ENCODE measurements around the gene MKKS.
"Not testable (repeated sequence)": the region's sequence is repeated elsewhere in the genome, so short reads cannot be mapped to it uniquely, and the experiment has no call there.

Gene MKKS

GRCh38 chr20:10402938-10403608, 30.9 kb downstream of the MKKS start:
- Histone ChIP-seq H3K4me3 (ENCODE audit: low read depth in 1 of 2, low read length in 2 of 2) (no peak overlapping the region), H4K20me1 (ENCODE audit: insufficient read depth, low read length) (no peaks in the 10 kb centered on the region), H3K4me2 (ENCODE audit: insufficient read depth, low read length) (no peak overlapping the region), H3K36me3 (ENCODE audit: insufficient read depth, low read length) (peaks cover 33% of the 10 kb centered on the region), H3K9me3 (ENCODE audit: insufficient read depth, low read length, severe bottlenecking) (no peaks in the 10 kb centered on the region), H2AFZ (ENCODE audit: low read depth, low read length) (no peak overlapping the region), H3K27ac (ENCODE audit: low read length) (no peak overlapping the region), H3K79me2 (ENCODE audit: insufficient read depth, low read length) (no peaks in the 10 kb centered on the region), H3K9ac (ENCODE audit: low read depth, low read length) (no peak overlapping the region), H3K27me3 (ENCODE audit: insufficient read depth, low read length, poor library complexity) (no peaks in the 10 kb centered on the region), H3K4me1 (ENCODE audit: insufficient read depth, low read length) (no peaks in the 10 kb centered on the region)
- TF ChIP-seq EZH2 (IDR thresholded peaks at IDR 0.05; ENCODE audit: borderline replicate concordance, low read depth, low read length, severe bottlenecking): no peak
- no peak for TF ChIP-seq CTCF (IDR thresholded peaks at IDR 0.05; ENCODE audit: borderline replicate concordance, extremely low read depth, low read length, poor library complexity, severe bottlenecking)
- ATAC-seq (ENCODE audit: insufficient read depth, low read depth) (peak; percentile 33; the same call in 1 of the 3 replicates), DNase-seq (no peak)

DNA sequence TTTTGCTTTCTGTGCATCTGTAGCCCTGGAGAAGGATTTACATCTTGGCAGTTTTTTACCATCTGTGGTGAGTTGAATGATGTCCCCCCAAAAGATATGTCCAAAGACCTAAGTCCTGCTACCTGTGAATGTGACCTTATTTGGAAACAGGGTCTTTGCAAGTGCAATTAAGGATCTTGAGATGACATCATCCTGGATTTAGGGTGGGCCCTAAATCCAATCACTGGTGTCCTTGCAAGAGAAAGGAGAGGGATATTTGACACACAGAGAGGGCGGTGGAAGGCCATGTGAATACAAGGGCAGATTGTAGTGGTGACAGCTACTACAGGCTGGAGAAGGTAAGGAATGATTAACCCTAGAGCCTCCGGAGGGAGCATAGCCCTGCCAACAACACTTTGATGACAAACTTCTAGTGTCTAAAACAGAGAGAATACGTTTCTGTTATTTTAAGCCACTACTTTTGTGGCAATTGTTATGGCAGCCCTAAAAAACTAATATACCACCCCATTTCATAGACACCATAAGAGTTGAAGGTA, 35.1 kb downstream of the MKKS start:
- no peaks in the 10 kb centered on the region for H3K4me1 ChIP-seq (ENCODE audit: insufficient read depth, low read length)
- no peaks in the 10 kb centered on the region for H4K20me1 ChIP-seq (ENCODE audit: insufficient read depth, low read length)
- H3K27ac ChIP-seq (ENCODE audit: low read length): no peak overlapping the region
- DNase-seq: no peak
- H3K9me3 ChIP-seq (ENCODE audit: insufficient read depth, low read length, severe bottlenecking): no peaks in the 10 kb centered on the region
- no peaks in the 10 kb centered on the region for H3K79me2 ChIP-seq (ENCODE audit: insufficient read depth, low read length)
- H3K36me3 ChIP-seq (ENCODE audit: insufficient read depth, low read length): no peaks in the 10 kb centered on the region
- no peak overlapping the region for H2AFZ ChIP-seq (ENCODE audit: low read depth, low read length)
- no peak for TF ChIP-seq CTCF (IDR thresholded peaks at IDR 0.05; ENCODE audit: borderline replicate concordance, extremely low read depth, low read length, poor library complexity, severe bottlenecking)
- TF ChIP-seq EZH2 (IDR thresholded peaks at IDR 0.05; ENCODE audit: borderline replicate concordance, low read depth, low read length, severe bottlenecking): no peak
- ATAC-seq (ENCODE audit: insufficient read depth, low read depth): no peak
- no peak overlapping the region for H3K4me3 ChIP-seq (ENCODE audit: low read depth in 1 of 2, low read length in 2 of 2)
- no peaks in the 10 kb centered on the region for H3K27me3 ChIP-seq (ENCODE audit: insufficient read depth, low read length, poor library complexity)
- no peak overlapping the region for H3K4me2 ChIP-seq (ENCODE audit: insufficient read depth, low read length)
- H3K9ac ChIP-seq (ENCODE audit: low read depth, low read length): no peak overlapping the region

- H3K79me2 ChIP-seq (ENCODE audit: insufficient read depth, low read length): not testable (repeated sequence)
Observed at GRCh38 chr20:10394752-10395151, 39.3 kb downstream of the MKKS start.

GRCh38 chr20:10390709-10391108, 43.3 kb downstream of the MKKS start:
- DNase-seq: no peak
- H3K9ac ChIP-seq (ENCODE audit: low read depth, low read length): no peak overlapping the region
- TF ChIP-seq CTCF (IDR thresholded peaks at IDR 0.05; ENCODE audit: borderline replicate concordance, extremely low read depth, low read length, poor library complexity, severe bottlenecking): no peak
- no peak for TF ChIP-seq EZH2 (IDR thresholded peaks at IDR 0.05; ENCODE audit: borderline replicate concordance, low read depth, low read length, severe bottlenecking)

More at GRCh38 chr20:10394752-10395151, 39.3 kb downstream of the MKKS start:
- H3K4me3 ChIP-seq (ENCODE audit: low read depth in 1 of 2, low read length in 2 of 2); H3K9me3 ChIP-seq (ENCODE audit: insufficient read depth, low read length, severe bottlenecking); H3K36me3 ChIP-seq (ENCODE audit: insufficient read depth, low read length); H4K20me1 ChIP-seq (ENCODE audit: insufficient read depth, low read length); H2AFZ ChIP-seq (ENCODE audit: low read depth, low read length); DNase-seq; H3K27me3 ChIP-seq (ENCODE audit: insufficient read depth, low read length, poor library complexity); ATAC-seq (ENCODE audit: insufficient read depth, low read depth); H3K27ac ChIP-seq (ENCODE audit: low read length); H3K4me1 ChIP-seq (ENCODE audit: insufficient read depth, low read length); H3K4me2 ChIP-seq (ENCODE audit: insufficient read depth, low read length); H3K9ac ChIP-seq (ENCODE audit: low read depth, low read length): not testable (repeated sequence)

More at GRCh38 chr20:10390709-10391108, 43.3 kb downstream of the MKKS start:
- Histone ChIP-seq H2AFZ (ENCODE audit: low read depth, low read length) (no peak overlapping the region), H3K4me3 (ENCODE audit: low read depth in 1 of 2, low read length in 2 of 2) (no peak overlapping the region), H3K36me3 (ENCODE audit: insufficient read depth, low read length) (no peaks in the 10 kb centered on the region), H3K27me3 (ENCODE audit: insufficient read depth, low read length, poor library complexity) (peaks cover 2% of the 10 kb centered on the region), H3K4me1 (ENCODE audit: insufficient read depth, low read length) (no peaks in the 10 kb centered on the region), H3K9me3 (ENCODE audit: insufficient read depth, low read length, severe bottlenecking) (no peaks in the 10 kb centered on the region), H3K79me2 (ENCODE audit: insufficient read depth, low read length) (no peaks in the 10 kb centered on the region), H4K20me1 (ENCODE audit: insufficient read depth, low read length) (no peaks in the 10 kb centered on the region), H3K27ac (ENCODE audit: low read length) (no peak overlapping the region), H3K4me2 (ENCODE audit: insufficient read depth, low read length) (no peak overlapping the region)
- no peak for ATAC-seq (ENCODE audit: insufficient read depth, low read depth)
